Measurements from ENCODE around the gene CDH24. TPM values are rescaled to one million over a fixed set of nuclear protein-coding genes. Genes with fewer than 3 reads are reported as not detected.

The CDH24 gene
- total and polyA plus RNA-seq, 2 of the 13 experiments (the other 11 are each of a cell fraction or from before 2014, with no cell fraction given), result 0.69 to 0.99 TPM

DNA sequence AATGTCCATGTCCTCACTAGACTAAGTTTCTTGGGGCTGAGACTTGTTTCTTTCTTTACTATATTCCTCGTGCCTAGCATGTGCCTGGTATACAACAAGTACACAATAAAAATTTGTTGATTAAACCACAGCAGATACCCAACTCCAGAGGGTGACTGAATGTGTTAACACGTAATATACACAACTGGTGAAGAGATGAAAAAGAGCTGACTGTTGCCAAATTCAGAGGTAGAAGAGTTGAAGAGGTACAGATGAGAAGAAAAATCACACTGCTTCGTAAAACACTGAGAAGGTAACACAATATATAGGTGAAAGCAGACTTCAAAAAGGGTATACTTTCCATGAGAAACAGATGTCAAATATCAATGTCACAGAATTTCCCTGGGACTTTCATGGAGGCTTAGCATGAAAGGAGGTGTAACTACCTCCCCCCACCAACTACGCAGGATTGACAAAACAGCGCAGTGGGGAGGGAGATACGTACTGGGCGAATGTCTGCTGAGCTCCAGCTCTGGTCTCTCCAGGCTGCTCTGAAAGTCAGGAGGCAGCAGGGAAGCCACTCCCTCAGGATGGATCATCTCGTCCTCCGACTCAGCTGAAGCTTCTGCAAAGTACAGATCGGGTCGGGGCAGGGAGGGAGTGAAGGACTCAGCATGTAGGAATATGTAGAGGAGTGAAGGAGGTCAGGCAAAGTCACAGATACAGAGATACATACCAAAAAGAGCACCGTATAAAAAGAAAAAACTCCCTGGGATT is 32.4 kb upstream of the CDH24 start (continued):
- TF ChIP-seq HOXA9 (CRISPR knock-in tag; IDR thresholded peaks at IDR 0.05; ENCODE audit: borderline replicate concordance), result no peak
- TF ChIP-seq, protein P1, sequence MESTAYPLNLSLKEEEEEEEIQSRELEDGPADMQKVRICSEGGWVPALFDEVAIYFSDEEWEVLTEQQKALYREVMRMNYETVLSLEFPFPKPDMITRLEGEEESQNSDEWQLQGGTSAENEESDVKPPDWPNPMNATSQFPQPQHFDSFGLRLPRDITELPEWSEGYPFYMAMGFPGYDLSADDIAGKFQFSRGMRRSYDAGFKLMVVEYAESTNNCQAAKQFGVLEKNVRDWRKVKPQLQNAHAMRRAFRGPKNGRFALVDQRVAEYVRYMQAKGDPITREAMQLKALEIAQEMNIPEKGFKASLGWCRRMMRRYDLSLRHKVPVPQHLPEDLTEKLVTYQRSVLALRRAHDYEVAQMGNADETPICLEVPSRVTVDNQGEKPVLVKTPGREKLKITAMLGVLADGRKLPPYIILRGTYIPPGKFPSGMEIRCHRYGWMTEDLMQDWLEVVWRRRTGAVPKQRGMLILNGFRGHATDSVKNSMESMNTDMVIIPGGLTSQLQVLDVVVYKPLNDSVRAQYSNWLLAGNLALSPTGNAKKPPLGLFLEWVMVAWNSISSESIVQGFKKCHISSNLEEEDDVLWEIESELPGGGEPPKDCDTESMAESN (CRISPR knock-in tag; conservative IDR thresholded peaks at IDR 0.05), result 0 out of 2 replicates have a peak, but pooled peaks have one; percentile 51

DNA sequence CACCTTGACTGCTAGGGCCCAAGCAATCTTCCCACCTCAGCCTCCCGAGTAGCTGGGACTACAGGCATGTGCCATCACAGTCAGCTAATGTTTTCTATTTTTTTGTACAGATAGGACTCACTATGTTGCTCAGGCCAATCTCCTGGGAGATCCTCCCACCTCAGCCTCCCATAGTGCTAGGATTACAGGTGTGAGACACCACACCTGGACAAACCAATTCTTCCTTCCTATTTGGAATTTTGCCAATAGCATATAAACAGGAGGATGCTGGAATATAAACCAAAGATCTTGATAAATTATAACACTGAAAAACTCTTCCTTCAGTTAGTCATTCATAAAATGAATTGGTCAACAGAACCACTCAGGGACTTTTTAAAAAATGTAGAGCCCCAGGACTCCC is 29.2 kb upstream of the CDH24 start:
- intact Hi-C loops (cut with micrococcal nuclease; ENCODE audit: unreplicated experiment), result no loop called here
- H3K9ac ChIP-seq (ENCODE audit: insufficient read depth, low read depth, low read length), result no peak overlapping the region
- H2AFZ ChIP-seq (ENCODE audit: low read length), result no peak overlapping the region
- TF ChIP-seq, protein P2, sequence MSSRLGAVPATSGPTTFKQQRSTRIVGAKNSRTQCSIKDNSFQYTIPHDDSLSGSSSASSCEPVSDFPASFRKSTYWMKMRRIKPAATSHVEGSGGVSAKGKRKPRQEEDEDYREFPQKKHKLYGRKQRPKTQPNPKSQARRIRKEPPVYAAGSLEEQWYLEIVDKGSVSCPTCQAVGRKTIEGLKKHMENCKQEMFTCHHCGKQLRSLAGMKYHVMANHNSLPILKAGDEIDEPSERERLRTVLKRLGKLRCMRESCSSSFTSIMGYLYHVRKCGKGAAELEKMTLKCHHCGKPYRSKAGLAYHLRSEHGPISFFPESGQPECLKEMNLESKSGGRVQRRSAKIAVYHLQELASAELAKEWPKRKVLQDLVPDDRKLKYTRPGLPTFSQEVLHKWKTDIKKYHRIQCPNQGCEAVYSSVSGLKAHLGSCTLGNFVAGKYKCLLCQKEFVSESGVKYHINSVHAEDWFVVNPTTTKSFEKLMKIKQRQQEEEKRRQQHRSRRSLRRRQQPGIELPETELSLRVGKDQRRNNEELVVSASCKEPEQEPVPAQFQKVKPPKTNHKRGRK (CRISPR knock-in tag; IDR thresholded peaks at IDR 0.05), result no peak
- TF ChIP-seq RBFOX2 (IDR thresholded peaks at IDR 0.05; ENCODE audit: low read depth, low read length) (0 out of 2 replicates have a peak, but pooled peaks have one; percentile 4), FOXO1 (CRISPR knock-in tag; IDR thresholded peaks at IDR 0.05) (no peak), MZF1 (CRISPR knock-in tag; IDR thresholded peaks at IDR 0.05; ENCODE audit: borderline replicate concordance) (no peak)
- TF ChIP-seq, protein P3, sequence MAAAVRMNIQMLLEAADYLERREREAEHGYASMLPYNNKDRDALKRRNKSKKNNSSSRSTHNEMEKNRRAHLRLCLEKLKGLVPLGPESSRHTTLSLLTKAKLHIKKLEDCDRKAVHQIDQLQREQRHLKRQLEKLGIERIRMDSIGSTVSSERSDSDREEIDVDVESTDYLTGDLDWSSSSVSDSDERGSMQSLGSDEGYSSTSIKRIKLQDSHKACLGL (CRISPR knock-in tag; IDR thresholded peaks at IDR 0.05), result no peak
- FAIRE-seq (no peak), DNase-seq (ENCODE audit: low spot score) (no peak), ATAC-seq (no peak)
- 100% methylated on average over 1 of the region's 1 CpG for WGBS (ENCODE audit: low lambda C conversion rate)
- H3K36me3 ChIP-seq (replicated peaks in 1 of 2; ENCODE audit: control insufficient read depth in 1 of 2, insufficient read depth in 2 of 2, low read length in 2 of 2), result peaks cover 52 to 96% of the 10 kb centered on the region in 2 experiments
- H4K20me1 ChIP-seq (ENCODE audit: insufficient read depth, low read length), result peaks cover 5% of the 10 kb centered on the region; the same call in 1 of the 2 replicates
- ChIA-PET POLR2A (interaction anchor here (5.2 kb wide), 1 partner anchor 8 kb away, joined by 51 read pairs; the partner anchor contains the start of genes ACIN1 and C14orf119), CTCF (ENCODE audit: low intra/inter-chr PET ratio, low total read pairs) (interaction anchor here (1.5 kb wide), 1 partner anchor 17 kb away, joined by 3 read pairs; no protein-coding TSS in a partner anchor)
- no peak overlapping the region for H3K4me3 ChIP-seq (replicated peaks in 1 of 3; ENCODE audit: insufficient read depth in 1 of 3, low read depth in 2 of 3, low read length in 3 of 3)
- no peak overlapping the region for H3K4me2 ChIP-seq (ENCODE audit: low read depth, low read length)
- H3K9me3 ChIP-seq (ENCODE audit: low read length), result no peaks in the 10 kb centered on the region
- H3K4me1 ChIP-seq (ENCODE audit: insufficient read depth, low read length), result no peaks in the 10 kb centered on the region
- H3K27ac ChIP-seq (ENCODE audit: extremely low read length, insufficient read depth, low read length), result no peak overlapping the region
- no peaks in the 10 kb centered on the region for H3K27me3 ChIP-seq (ENCODE audit: control insufficient read depth in 1 of 2, insufficient read depth in 2 of 2, low read length in 2 of 2)
- in situ Hi-C loops (cut with HindIII; ENCODE audit: extremely low pct_ligation_motif_present, low pct_unique_long_range_greater_than_20kb), result no loop called here
- peaks cover 18% of the 10 kb centered on the region for H3K79me2 ChIP-seq (ENCODE audit: insufficient read depth, low read length)
- no TSS peak for BruUV-seq (replicated peaks)
